Ovary (tissue), 3 donors: ENCODE data around the gene MADD.

ENCODE experiments used
- EP300 ChIP-seq: sonication (generic); formaldehyde crosslinking; IDR thresholded peaks from one replicate; pipeline ENCODE4 v1.6.1; 2017; ENCODE audit warnings: antibody characterized with exemption
- POLR2A ChIP-seq: fragments of 450-650 bp; IDR thresholded peaks from one replicate; pipeline ENCODE4 v1.6.1; 2017; ENCODE audit warnings: antibody characterized with exemption, mild to moderate bottlenecking, moderate library complexity
- TF ChIP-seq, protein P1 (sequence below), 3 donors: fragments of 450-650 bp in 2 of 3; fragments of 200-600 bp in 1 of 3; IDR thresholded peaks; one replicate each; pipeline versions ENCODE4 v1.5.1 to v1.8.0; 2016 to 2022; ENCODE audit warnings: antibody characterized with exemption in 3 of 3, mild to moderate bottlenecking in 1 of 3
- donor health status: DM: no; HTN: no; CAD: no.

DNA sequence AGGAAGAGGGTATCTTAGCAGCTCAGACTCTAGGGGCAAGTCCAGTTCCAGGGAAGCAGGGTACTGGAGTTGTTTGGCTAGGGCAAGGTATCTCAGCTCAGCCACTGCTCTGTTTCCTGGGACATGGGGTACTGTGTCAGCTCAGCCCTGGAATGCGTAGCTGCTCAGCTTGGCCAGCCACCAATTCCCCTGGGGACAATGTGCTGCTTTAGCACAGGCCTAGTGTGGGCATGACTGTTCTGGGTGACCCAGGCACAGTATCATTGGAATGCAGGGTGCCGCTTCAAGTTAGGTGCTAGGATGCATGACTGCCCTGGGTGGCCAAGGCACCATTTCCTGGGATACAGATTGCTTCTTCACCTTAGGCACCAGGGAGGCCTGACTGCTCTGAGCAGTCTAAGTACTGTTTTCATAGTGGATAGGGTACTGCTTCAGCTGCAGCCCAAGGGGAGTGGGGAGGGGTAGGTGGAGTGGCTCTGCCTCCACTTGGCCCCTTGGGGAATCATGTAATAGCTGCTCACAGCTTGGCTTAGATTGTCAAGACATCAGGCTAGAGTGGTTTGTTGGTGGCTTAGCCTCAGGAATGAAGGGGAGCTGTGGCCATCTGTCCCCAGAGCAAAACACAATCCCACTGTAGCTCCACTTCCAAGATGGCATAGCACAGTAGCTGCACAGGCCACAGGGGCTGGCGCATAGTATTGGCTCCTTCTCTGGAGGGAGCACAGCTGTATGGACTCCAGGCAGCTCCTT lies 36.0 kb downstream of the MADD start:
- TF ChIP-seq, protein P1, sequence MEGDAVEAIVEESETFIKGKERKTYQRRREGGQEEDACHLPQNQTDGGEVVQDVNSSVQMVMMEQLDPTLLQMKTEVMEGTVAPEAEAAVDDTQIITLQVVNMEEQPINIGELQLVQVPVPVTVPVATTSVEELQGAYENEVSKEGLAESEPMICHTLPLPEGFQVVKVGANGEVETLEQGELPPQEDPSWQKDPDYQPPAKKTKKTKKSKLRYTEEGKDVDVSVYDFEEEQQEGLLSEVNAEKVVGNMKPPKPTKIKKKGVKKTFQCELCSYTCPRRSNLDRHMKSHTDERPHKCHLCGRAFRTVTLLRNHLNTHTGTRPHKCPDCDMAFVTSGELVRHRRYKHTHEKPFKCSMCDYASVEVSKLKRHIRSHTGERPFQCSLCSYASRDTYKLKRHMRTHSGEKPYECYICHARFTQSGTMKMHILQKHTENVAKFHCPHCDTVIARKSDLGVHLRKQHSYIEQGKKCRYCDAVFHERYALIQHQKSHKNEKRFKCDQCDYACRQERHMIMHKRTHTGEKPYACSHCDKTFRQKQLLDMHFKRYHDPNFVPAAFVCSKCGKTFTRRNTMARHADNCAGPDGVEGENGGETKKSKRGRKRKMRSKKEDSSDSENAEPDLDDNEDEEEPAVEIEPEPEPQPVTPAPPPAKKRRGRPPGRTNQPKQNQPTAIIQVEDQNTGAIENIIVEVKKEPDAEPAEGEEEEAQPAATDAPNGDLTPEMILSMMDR (IDR thresholded peaks at IDR 0.05) = no peak
- TF ChIP-seq POLR2A (no peak), EP300 (no peak)
